Vagina (tissue), 2 donors: ENCODE results near the gene IRF8. TPM values are rescaled to one million over a fixed set of nuclear protein-coding genes. Genes with fewer than 3 reads are reported as not detected.

ENCODE experiments used
- DNase-seq, 2 donors: peaks; one replicate each; pipeline ENCODE4 v3.0.0-alpha.2; 2017; ENCODE audit errors: extremely low spot score in 2 of 2
- H3K27ac ChIP-seq: fragments of 200-600 bp; sonication (generic); one replicate; pipeline ENCODE4 v1.5.1; 2019
- H3K27me3 ChIP-seq: fragments of 200-600 bp; sonication (generic); one replicate; pipeline ENCODE4 v1.5.1; 2019
- H3K36me3 ChIP-seq, 2 donors: fragments of 200-600 bp; sonication (generic); one replicate each; pipeline ENCODE4 v1.5.1; 2017 to 2019
- H3K4me1 ChIP-seq: fragments of 200-600 bp; sonication (generic); one replicate; pipeline ENCODE4 v1.5.1; 2019
- H3K4me3 ChIP-seq, 2 donors: fragments of 200-600 bp; sonication (generic); 1 replicate in 1 of 2; 2 replicates in 1 of 2; pipeline ENCODE4 v1.5.1; 2016 to 2019
- H3K9me3 ChIP-seq: fragments of 200-600 bp; sonication (generic); one replicate; pipeline ENCODE4 v1.5.1; 2019
- POLR2A ChIP-seq, 2 donors: fragments of 450-650 bp; IDR thresholded peaks; one replicate each; pipeline ENCODE4 v1.6.1; 2017; ENCODE audit warnings: antibody characterized with exemption in 2 of 2, mild to moderate bottlenecking in 2 of 2, moderate library complexity in 2 of 2
- POLR2AphosphoS5 ChIP-seq, 2 donors: sonication (generic); formaldehyde crosslinking; IDR thresholded peaks; one replicate each; pipeline ENCODE4 v1.9.0; 2017; ENCODE audit warnings: antibody characterized with exemption in 2 of 2, mild to moderate bottlenecking in 2 of 2, low read depth in 1 of 2; ENCODE audit not compliant: insufficient read depth in 1 of 2
- intact Hi-C: fragments of 100-400 bp; cut with DNase I; formaldehyde crosslinking; loops from one replicate; pipeline ENCODE4 v1.15.1; 2023
- total RNA-seq: library from RNA; depleted of rRNA; stranded (reverse); fragments of >200 nt; gene quantifications from one replicate; pipeline ENCODE4 v1.2.3, GENCODE V29; 2016
- TF ChIP-seq, protein P1 (sequence below), 3 experiments: fragments of 450-650 bp in 2 of 3; fragments of 200-600 bp in 1 of 3; sonication (generic) in 1 of 3; IDR thresholded peaks; one replicate each; pipeline ENCODE4 v1.5.1; 2017 to 2019; ENCODE audit warnings: antibody characterized with exemption in 3 of 3, mild to moderate bottlenecking in 2 of 3, moderate library complexity in 2 of 3

Gene IRF8
- total RNA-seq, 1 donor from 2014 or later: 7.6 TPM

DNA sequence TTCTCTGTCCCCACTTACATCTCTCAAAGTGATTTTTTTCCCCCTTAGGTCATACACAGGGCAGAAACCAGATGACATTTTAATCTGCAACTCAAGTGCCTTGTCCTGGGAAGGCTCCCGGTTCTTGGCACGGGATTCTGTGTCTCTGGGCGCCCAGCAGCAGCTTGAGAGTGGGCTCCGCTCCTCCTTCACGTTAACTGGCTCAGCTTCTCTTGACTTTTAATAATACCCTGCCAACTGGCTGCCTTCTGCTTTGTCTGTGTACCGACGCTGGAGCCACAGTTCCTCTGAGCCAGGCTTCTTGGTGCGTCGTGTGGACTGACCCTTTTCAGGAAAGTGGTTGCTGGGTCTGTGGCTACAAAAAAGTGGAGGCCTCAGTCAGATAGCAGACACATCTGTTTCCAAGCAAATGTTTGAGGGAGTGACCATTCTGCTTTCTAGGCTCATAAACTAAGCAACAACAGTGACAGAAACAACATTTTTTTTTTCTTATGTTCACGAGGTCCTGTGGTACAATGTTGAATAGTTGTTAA, 64.9 kb downstream of the IRF8 start:
- no peak overlapping the region for H3K27ac ChIP-seq
- intact Hi-C loops: loop anchor here (2.0 kb wide), 1 partner anchor 59 kb away; no protein-coding TSS in a partner anchor
- no peak for DNase-seq

DNA sequence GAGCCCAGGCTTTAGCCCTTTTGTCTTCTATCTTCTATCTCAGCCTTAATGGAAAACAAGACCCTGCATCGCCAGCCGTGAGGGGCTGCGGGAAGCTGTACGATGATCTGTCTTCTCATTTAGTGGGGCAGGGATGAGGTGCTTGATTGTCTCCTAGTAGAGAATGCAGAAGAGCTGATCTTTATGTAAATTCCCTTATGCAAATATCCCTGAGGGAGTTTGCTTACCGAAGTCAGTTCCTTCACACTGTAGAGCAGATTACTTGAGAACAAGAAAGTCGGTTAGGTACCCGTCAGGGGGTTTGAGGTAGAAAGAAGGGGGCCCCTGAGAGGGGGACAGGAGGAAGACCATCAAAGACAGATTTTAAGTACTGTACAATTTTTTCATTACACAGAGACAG, 66.2 kb downstream of the IRF8 start:
- intact Hi-C loops: loop anchor here (2.0 kb wide), 1 partner anchor 60 kb away; no protein-coding TSS in a partner anchor
- TF ChIP-seq POLR2A (IDR thresholded peaks at IDR 0.05) (no peak), POLR2AphosphoS5 (IDR thresholded peaks at IDR 0.05; ENCODE audit: insufficient read depth in 1 of 2, low read depth in 1 of 2) (no peak)
- TF ChIP-seq, protein P1, sequence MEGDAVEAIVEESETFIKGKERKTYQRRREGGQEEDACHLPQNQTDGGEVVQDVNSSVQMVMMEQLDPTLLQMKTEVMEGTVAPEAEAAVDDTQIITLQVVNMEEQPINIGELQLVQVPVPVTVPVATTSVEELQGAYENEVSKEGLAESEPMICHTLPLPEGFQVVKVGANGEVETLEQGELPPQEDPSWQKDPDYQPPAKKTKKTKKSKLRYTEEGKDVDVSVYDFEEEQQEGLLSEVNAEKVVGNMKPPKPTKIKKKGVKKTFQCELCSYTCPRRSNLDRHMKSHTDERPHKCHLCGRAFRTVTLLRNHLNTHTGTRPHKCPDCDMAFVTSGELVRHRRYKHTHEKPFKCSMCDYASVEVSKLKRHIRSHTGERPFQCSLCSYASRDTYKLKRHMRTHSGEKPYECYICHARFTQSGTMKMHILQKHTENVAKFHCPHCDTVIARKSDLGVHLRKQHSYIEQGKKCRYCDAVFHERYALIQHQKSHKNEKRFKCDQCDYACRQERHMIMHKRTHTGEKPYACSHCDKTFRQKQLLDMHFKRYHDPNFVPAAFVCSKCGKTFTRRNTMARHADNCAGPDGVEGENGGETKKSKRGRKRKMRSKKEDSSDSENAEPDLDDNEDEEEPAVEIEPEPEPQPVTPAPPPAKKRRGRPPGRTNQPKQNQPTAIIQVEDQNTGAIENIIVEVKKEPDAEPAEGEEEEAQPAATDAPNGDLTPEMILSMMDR (IDR thresholded peaks at IDR 0.05): no peak

More for the DNA sequence above, 64.9 kb downstream of the IRF8 start:
- no peaks in the 10 kb centered on the region for H3K27me3 ChIP-seq
- peak in 1 of 2 donors; percentile 22 for TF ChIP-seq POLR2AphosphoS5 (IDR thresholded peaks at IDR 0.05; ENCODE audit: insufficient read depth in 1 of 2, low read depth in 1 of 2)
- no peak for TF ChIP-seq POLR2A (IDR thresholded peaks at IDR 0.05)
- peaks cover 15% of the 10 kb centered on the region for H3K4me1 ChIP-seq
- no peaks in the 10 kb centered on the region for H3K36me3 ChIP-seq
- no peak overlapping the region for H3K4me3 ChIP-seq
- no peaks in the 10 kb centered on the region for H3K9me3 ChIP-seq

DNA sequence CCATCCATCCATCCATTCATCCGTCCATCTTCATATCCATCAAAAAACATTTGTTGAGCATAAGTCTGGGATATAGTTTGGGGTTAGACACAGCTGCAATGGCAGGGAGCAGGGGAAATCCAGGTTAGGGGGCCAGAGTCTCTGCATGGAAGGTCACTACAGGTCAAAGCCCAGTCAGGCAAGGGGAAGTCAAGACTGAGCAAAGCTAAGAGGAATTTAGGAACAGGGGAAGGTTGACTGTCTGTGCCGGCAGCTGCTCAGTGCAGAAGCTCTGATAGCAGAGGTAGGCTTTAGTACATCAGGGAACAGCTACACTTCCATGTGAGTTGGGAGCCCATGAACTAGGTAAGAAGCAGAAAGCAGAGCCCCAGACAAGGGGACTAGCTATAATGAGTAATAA, 68.1 kb downstream of the IRF8 start:
- no peak for DNase-seq
- TF ChIP-seq POLR2AphosphoS5 (IDR thresholded peaks at IDR 0.05; ENCODE audit: insufficient read depth in 1 of 2, low read depth in 1 of 2) (no peak), POLR2A (IDR thresholded peaks at IDR 0.05) (no peak)
- TF ChIP-seq, protein P1 (IDR thresholded peaks at IDR 0.05): no peak
- intact Hi-C loops: no loop called here
- H3K4me1 ChIP-seq: peaks cover 45% of the 10 kb centered on the region
- H3K4me3 ChIP-seq: no peak overlapping the region
- H3K27ac ChIP-seq: no peak overlapping the region
- H3K27me3 ChIP-seq: no peaks in the 10 kb centered on the region
- no peaks in the 10 kb centered on the region for H3K36me3 ChIP-seq
- no peaks in the 10 kb centered on the region for H3K9me3 ChIP-seq

More for the DNA sequence above, 66.2 kb downstream of the IRF8 start:
- peaks cover 27% of the 10 kb centered on the region for H3K4me1 ChIP-seq
- H3K9me3 ChIP-seq: no peaks in the 10 kb centered on the region
- no peak overlapping the region for H3K4me3 ChIP-seq
- no peaks in the 10 kb centered on the region for H3K36me3 ChIP-seq
- H3K27me3 ChIP-seq: no peaks in the 10 kb centered on the region
- H3K27ac ChIP-seq: no peak overlapping the region
- no peak for DNase-seq

DNA sequence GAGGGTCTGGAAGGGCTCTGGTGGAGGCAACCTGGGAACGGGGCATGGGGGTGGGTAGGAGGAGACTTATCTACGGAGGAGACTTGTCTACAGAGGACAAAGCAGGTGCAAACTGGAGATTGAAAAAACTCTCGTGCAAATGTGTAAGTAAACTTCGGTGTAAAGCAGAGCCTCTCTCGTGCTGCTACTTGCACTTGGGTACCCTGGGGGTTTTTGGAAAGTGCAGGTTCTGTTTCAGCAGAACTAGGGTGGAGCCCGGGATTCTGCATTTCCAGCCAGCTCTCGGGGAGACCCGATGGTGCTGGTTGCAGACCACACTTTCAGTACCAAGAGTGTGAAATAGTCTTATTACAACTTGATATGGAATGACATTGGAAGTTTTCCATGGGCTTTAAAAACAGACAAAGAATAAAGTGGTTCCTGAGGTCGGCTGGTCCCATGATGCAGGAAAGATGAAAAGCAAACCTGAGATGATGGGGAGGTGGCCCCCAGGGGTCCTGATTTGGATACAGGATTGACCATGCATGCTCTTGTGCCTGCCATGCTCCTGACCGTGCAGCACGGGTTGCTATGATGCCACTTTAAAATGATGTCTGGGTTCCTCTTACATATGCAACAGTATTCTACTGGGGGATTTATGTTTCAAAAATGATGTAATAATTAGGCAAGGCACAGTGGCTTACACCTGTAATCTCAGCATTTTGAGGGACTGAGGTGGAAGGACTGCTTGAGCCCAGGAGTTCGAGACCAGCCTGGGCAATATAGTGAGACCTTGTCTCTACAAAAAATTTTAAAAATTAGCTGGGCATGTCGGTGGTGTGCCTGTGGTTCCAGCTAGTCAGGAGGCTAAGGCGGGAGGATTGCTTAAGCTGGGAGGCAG, 69.3 kb downstream of the IRF8 start:
- Histone ChIP-seq H3K27me3 (no peaks in the 10 kb centered on the region), H3K4me1 (peaks cover 41% of the 10 kb centered on the region), H3K36me3 (no peaks in the 10 kb centered on the region), H3K4me3 (no peak overlapping the region), H3K9me3 (no peaks in the 10 kb centered on the region), H3K27ac (no peak overlapping the region)
- TF ChIP-seq POLR2AphosphoS5 (IDR thresholded peaks at IDR 0.05; ENCODE audit: insufficient read depth in 1 of 2, low read depth in 1 of 2) (no peak), POLR2A (IDR thresholded peaks at IDR 0.05) (no peak)
- TF ChIP-seq, protein P1 (IDR thresholded peaks at IDR 0.05): no peak
- no peak for DNase-seq
- intact Hi-C loops: no loop called here

DNA sequence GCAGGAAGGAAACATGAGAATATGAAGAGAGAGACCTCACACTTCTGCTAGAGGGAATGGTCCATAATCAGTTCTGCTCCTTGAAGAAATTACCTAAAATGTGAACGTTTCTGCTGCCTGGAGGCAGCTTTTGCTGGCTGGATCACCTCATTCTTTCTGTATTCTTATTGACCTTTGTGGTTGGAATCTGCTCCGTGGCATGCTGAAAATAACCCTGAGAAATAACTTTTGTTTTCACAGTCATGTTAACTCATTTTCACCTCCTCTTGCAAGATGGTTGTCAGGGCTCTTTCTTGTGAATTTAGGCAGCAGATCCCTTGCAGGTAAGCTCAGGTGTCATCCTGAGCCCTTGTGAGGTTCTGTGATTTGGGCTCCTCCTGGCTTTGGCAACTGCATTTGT, 70.2 kb downstream of the IRF8 start:
- H3K36me3 ChIP-seq: no peaks in the 10 kb centered on the region
- TF ChIP-seq POLR2AphosphoS5 (IDR thresholded peaks at IDR 0.05; ENCODE audit: insufficient read depth in 1 of 2, low read depth in 1 of 2): no peak
- TF ChIP-seq POLR2A (IDR thresholded peaks at IDR 0.05): no peak
- TF ChIP-seq, protein P1 (IDR thresholded peaks at IDR 0.05): no peak
- intact Hi-C loops: no loop called here

More for the DNA sequence above, 70.2 kb downstream of the IRF8 start:
- H3K27ac ChIP-seq: no peak overlapping the region
- H3K9me3 ChIP-seq: no peaks in the 10 kb centered on the region
- no peak overlapping the region for H3K4me3 ChIP-seq
- no peaks in the 10 kb centered on the region for H3K27me3 ChIP-seq
- no peak for DNase-seq
- peaks cover 36% of the 10 kb centered on the region for H3K4me1 ChIP-seq
